SK-N-SH (cell line): ENCODE measurements around the gene TMEM106B.

Source experiments
- CHD2 ChIP-seq: fragments of 150-350 bp; IDR thresholded peaks from 2 replicates; pipeline ENCODE4 v1.6.1; 2018; ENCODE audit warnings: low read length; ENCODE audit not compliant: partially characterized antibody
- CTCF ChIP-seq: fragments of 200-600 bp; sonication (generic); IDR thresholded peaks from 2 replicates; pipeline ENCODE4 v1.6.1; 2017; ENCODE audit warnings: antibody characterized with exemption, mild to moderate bottlenecking, moderate library complexity
- ELF1 ChIP-seq: IDR thresholded peaks from 2 replicates; pipeline ENCODE4 v1.4.0; 2012
- EP300 ChIP-seq, 2 experiments: IDR thresholded peaks; 2 replicates each; pipeline versions ENCODE4 v1.4.0 to v1.6.1; 2012; ENCODE audit warnings: borderline replicate concordance in 1 of 2, low read depth in 1 of 2, low read length in 1 of 2
- FOXM1 ChIP-seq: IDR thresholded peaks from 2 replicates; pipeline ENCODE4 v1.4.0; 2012; ENCODE audit warnings: low read depth, mild to moderate bottlenecking
- GABPA ChIP-seq: IDR thresholded peaks from 2 replicates; pipeline ENCODE4 v1.4.0; 2012; ENCODE audit warnings: low read depth, mild to moderate bottlenecking
- JUND ChIP-seq: IDR thresholded peaks from 2 replicates; pipeline ENCODE4 v1.4.0; 2012
- NRF1 ChIP-seq: IDR thresholded peaks from 2 replicates; pipeline ENCODE4 v1.6.1; 2012; ENCODE audit warnings: low read depth, mild to moderate bottlenecking, low read length
- POLR2AphosphoS5 ChIP-seq: IDR thresholded peaks from 2 replicates; pipeline ENCODE4 v1.6.1; 2012; ENCODE audit warnings: low read depth, low read length
- TAF1 ChIP-seq: IDR thresholded peaks from 2 replicates; pipeline ENCODE4 v1.6.1; 2012; ENCODE audit warnings: low read depth, mild to moderate bottlenecking, low read length, moderate library complexity, borderline replicate concordance
- YY1 ChIP-seq: IDR thresholded peaks from 2 replicates; pipeline ENCODE4 v1.4.0; 2012; ENCODE audit warnings: low read depth, mild to moderate bottlenecking

GRCh38 chr7:12233175-12233574, 22.1 kb downstream of the TMEM106B start:
- TF ChIP-seq POLR2AphosphoS5 (no peak), GABPA (no peak), CHD2 (no peak), FOXM1 (no peak), CTCF (no peak), ELF1 (no peak), JUND (no peak), TAF1 (no peak), EP300 (IDR thresholded peaks at IDR 0.05; ENCODE audit: borderline replicate concordance in 1 of 2, low read depth in 1 of 2, low read length in 1 of 2) (no peak), NRF1 (no peak), YY1 (no peak)
